HEK293 (cell line): ENCODE measurements around the gene BMP6.

Experiments
- CTCF ChIA-PET: fragments of 350-600 bp; formaldehyde crosslinking; extraction: SDS; loops from one replicate; lab custom pipeline; 2021; ENCODE audit warnings: antibody characterized with exemption; lab: Yijun Ruan, JAX
- POLR2A ChIA-PET: fragments of 300-600 bp; formaldehyde crosslinking; extraction: SDS; loops from one replicate; lab custom pipeline; 2020; ENCODE audit warnings: antibody characterized with exemption, inconsistent platforms; lab: Yijun Ruan, JAX
- H3K27ac ChIP-seq: fragments of 200-500 bp; sonication (Bioruptor generic); 2 replicates; pipeline ENCODE4 v1.5.1; 2014; ENCODE audit warnings: low read depth, low read length, control low read depth, inconsistent platforms; ENCODE audit errors: extremely low read depth
- H3K36me3 ChIP-seq, 2 experiments: fragments of 200-500 bp in 1 of 2; sonication (Bioruptor generic) in 1 of 2; 1 replicate in 1 of 2; 2 replicates in 1 of 2; pipeline ENCODE4 v1.5.1; 2014 to 2017; ENCODE audit warnings: inconsistent platforms in 2 of 2, low read length in 2 of 2; ENCODE audit not compliant: control insufficient read depth in 2 of 2, insufficient read depth in 1 of 2
- H3K4me1 ChIP-seq: fragments of 200-500 bp; sonication (Bioruptor generic); 2 replicates; pipeline ENCODE4 v1.5.1; 2014; ENCODE audit warnings: mild to moderate bottlenecking, low read length, inconsistent platforms; ENCODE audit not compliant: control insufficient read depth, insufficient read depth
- H3K4me3 ChIP-seq: 2 replicates; pipeline ENCODE4 v1.5.1; 2011; ENCODE audit warnings: low read depth, mild to moderate bottlenecking, control low read depth, low read length, moderate library complexity
- H3K9me3 ChIP-seq: fragments of 200-500 bp; sonication (Bioruptor generic); 2 replicates; pipeline ENCODE4 v1.5.1; 2014; ENCODE audit warnings: low read depth, low read length, inconsistent platforms; ENCODE audit not compliant: control insufficient read depth, insufficient read depth
- BCL11A ChIP-seq: fragments of 450-650 bp; formaldehyde crosslinking; IDR thresholded peaks from 2 replicates; pipeline ENCODE4 v1.5.1; 2016; ENCODE audit warnings: low read depth, missing biosample characterization, missing genetic modification characterization
- GLI4 ChIP-seq: fragments of 450-650 bp; formaldehyde crosslinking; IDR thresholded peaks from 2 replicates; pipeline ENCODE4 v1.5.1; 2016; ENCODE audit warnings: missing biosample characterization, missing genetic modification characterization
- HIC1 ChIP-seq: fragments of 450-650 bp; formaldehyde crosslinking; IDR thresholded peaks from 2 replicates; pipeline ENCODE4 v1.5.1; 2016; ENCODE audit warnings: missing biosample characterization, missing genetic modification characterization
- IKZF3 ChIP-seq: fragments of 450-650 bp; IDR thresholded peaks from 2 replicates; pipeline ENCODE4 v1.5.0; 2018; ENCODE audit warnings: missing biosample characterization, mild to moderate bottlenecking, missing genetic modification characterization, moderate library complexity
- KLF7 ChIP-seq: fragments of 450-650 bp; formaldehyde crosslinking; IDR thresholded peaks from 2 replicates; pipeline ENCODE4 v1.5.1; 2016; ENCODE audit warnings: missing biosample characterization, missing genetic modification characterization, borderline replicate concordance
- KLF9 ChIP-seq: fragments of 450-650 bp; formaldehyde crosslinking; IDR thresholded peaks from 2 replicates; pipeline ENCODE4 v1.5.1; 2016; ENCODE audit warnings: missing biosample characterization, missing genetic modification characterization, low read depth
- PRDM6 ChIP-seq: fragments of 450-650 bp; formaldehyde crosslinking; IDR thresholded peaks from 2 replicates; pipeline ENCODE4 v1.5.1; 2017; ENCODE audit warnings: missing biosample characterization, missing genetic modification characterization
- SETDB1 ChIP-seq: IDR thresholded peaks from one replicate; pipeline ENCODE4 v1.6.1; 2017; ENCODE audit warnings: mild to moderate bottlenecking, low read length, moderate library complexity, mixed read lengths; ENCODE audit not compliant: insufficient read length
- SP7 ChIP-seq: fragments of 450-650 bp; formaldehyde crosslinking; IDR thresholded peaks from 2 replicates; pipeline ENCODE4 v1.5.1; 2016; ENCODE audit warnings: missing biosample characterization, missing genetic modification characterization
- WT1 ChIP-seq: fragments of 450-650 bp; formaldehyde crosslinking; IDR thresholded peaks from 2 replicates; pipeline ENCODE4 v1.5.1; 2016; ENCODE audit warnings: missing biosample characterization, missing genetic modification characterization
- ZBTB11 ChIP-seq: fragments of 450-650 bp; formaldehyde crosslinking; conservative IDR thresholded peaks from 2 replicates; pipeline ENCODE4 v1.5.1; 2016; ENCODE audit warnings: low read depth, missing biosample characterization, missing genetic modification characterization
- ZBTB20 ChIP-seq: fragments of 450-650 bp; formaldehyde crosslinking; IDR thresholded peaks from 2 replicates; pipeline ENCODE4 v1.5.1; 2016; ENCODE audit warnings: missing biosample characterization, missing genetic modification characterization
- ZNF114 ChIP-seq: fragments of 450-650 bp; formaldehyde crosslinking; IDR thresholded peaks from 2 replicates; pipeline ENCODE4 v1.5.0; 2017; ENCODE audit warnings: missing biosample characterization, missing genetic modification characterization
- ZNF416 ChIP-seq: fragments of 450-650 bp; formaldehyde crosslinking; IDR thresholded peaks from 2 replicates; pipeline ENCODE4 v1.5.1; 2016; ENCODE audit warnings: missing biosample characterization, missing genetic modification characterization
- ZNF426 ChIP-seq: fragments of 450-650 bp; formaldehyde crosslinking; IDR thresholded peaks from 2 replicates; pipeline ENCODE4 v1.5.1; 2017; ENCODE audit warnings: missing biosample characterization, missing genetic modification characterization, mild to moderate bottlenecking, inconsistent platforms, moderate library complexity
- ZNF518A ChIP-seq: fragments of 450-650 bp; formaldehyde crosslinking; conservative IDR thresholded peaks from 2 replicates; pipeline ENCODE4 v1.5.1; 2016; ENCODE audit warnings: low read depth, missing biosample characterization, missing genetic modification characterization
- ZNF580 ChIP-seq: fragments of 450-650 bp; formaldehyde crosslinking; IDR thresholded peaks from 2 replicates; pipeline ENCODE4 v1.5.1; 2016; ENCODE audit warnings: missing biosample characterization, missing genetic modification characterization
- ZNF623 ChIP-seq: fragments of 450-650 bp; formaldehyde crosslinking; IDR thresholded peaks from 2 replicates; pipeline ENCODE4 v1.5.1; 2016; ENCODE audit warnings: missing biosample characterization, missing genetic modification characterization
- ZSCAN18 ChIP-seq: fragments of 450-650 bp; formaldehyde crosslinking; IDR thresholded peaks from 2 replicates; pipeline ENCODE4 v1.5.1; 2016; ENCODE audit warnings: missing biosample characterization, missing genetic modification characterization

BMP6 gene

GRCh38 chr6:7687145-7688111 is 38.5 kb upstream of the BMP6 start:
- no peak overlapping the region for H3K27ac ChIP-seq
- CTCF ChIA-PET = interaction anchor here (0.8 to 1.9 kb wide), 3 partner anchors 11 to 411 kb away, joined by 3 to 9 read pairs (median 3); no protein-coding TSS in a partner anchor

More at GRCh38 chr6:7687145-7688111, 38.5 kb upstream of the BMP6 start:
- H3K4me1 ChIP-seq = no peaks in the 10 kb centered on the region; the same call in 1 of the 2 replicates
- H3K36me3 ChIP-seq = no peaks in the 10 kb centered on the region
- no peak overlapping the region for H3K4me3 ChIP-seq
- TF ChIP-seq ZNF518A (tag by site-specific recombination) (no peak), ZNF580 (tag by site-specific recombination) (no peak), ZSCAN18 (tag by site-specific recombination) (no peak), HIC1 (tag by site-specific recombination) (no peak), PRDM6 (no peak), ZNF114 (tag by site-specific recombination) (no peak), WT1 (tag by site-specific recombination) (no peak), BCL11A (tag by site-specific recombination) (no peak), ZBTB11 (tag by site-specific recombination) (no peak), SP7 (tag by site-specific recombination) (no peak), SETDB1 (no peak), ZNF426 (no peak), KLF9 (tag by site-specific recombination) (no peak), ZNF416 (no peak), GLI4 (tag by site-specific recombination) (no peak), KLF7 (tag by site-specific recombination) (no peak), ZBTB20 (no peak), IKZF3 (no peak), ZNF623 (tag by site-specific recombination) (no peak)
- H3K9me3 ChIP-seq = no peaks in the 10 kb centered on the region
- POLR2A ChIA-PET = no interaction called here
